ENCODE results near the gene TCN2. TPM values are rescaled to one million over a fixed set of nuclear protein-coding genes. Genes with fewer than 3 reads are reported as not detected.
"Not testable (repeated sequence)": the region's sequence is repeated elsewhere in the genome, so short reads cannot be mapped to it uniquely, and the experiment has no call there.

TCN2 gene
- total RNA-seq, 1 donor from 2014 or later: 14.5 TPM

- H3K4me1 Mint-ChIP-seq (ENCODE audit: unreplicated experiment): peaks cover 7% of the 10 kb centered on the region
- H3K27ac Mint-ChIP-seq: no peak overlapping the region
- DNase-seq (ENCODE audit: extremely low spot score, unreplicated experiment): no peak
- H3K9me3 Mint-ChIP-seq: no peaks in the 10 kb centered on the region
- TF ChIP-seq CTCF (conservative IDR thresholded peaks at IDR 0.05): no peak
- no peaks in the 10 kb centered on the region for H3K36me3 Mint-ChIP-seq
- H3K4me3 Mint-ChIP-seq: no peak overlapping the region
- peaks cover 20% of the 10 kb centered on the region for H3K27me3 Mint-ChIP-seq
These were observed 66.2 kb downstream of the TCN2 start for GRCh38 chr22:30673136-30673535.

- no peaks in the 10 kb centered on the region for H3K9me3 Mint-ChIP-seq
- no peaks in the 10 kb centered on the region for H3K36me3 Mint-ChIP-seq
- peaks cover 14% of the 10 kb centered on the region for H3K4me1 Mint-ChIP-seq (ENCODE audit: unreplicated experiment)
- H3K27me3 Mint-ChIP-seq: peaks cover 26% of the 10 kb centered on the region
- no peak for TF ChIP-seq CTCF (conservative IDR thresholded peaks at IDR 0.05)
- no peak overlapping the region for H3K4me3 Mint-ChIP-seq
- DNase-seq (ENCODE audit: extremely low spot score, unreplicated experiment): no peak
- H3K27ac Mint-ChIP-seq: no peak overlapping the region
These were observed 67.5 kb downstream of the TCN2 start for GRCh38 chr22:30674482-30674881.

GRCh38 chr22:30675436-30675835, 68.5 kb downstream of the TCN2 start:
- Mint-ChIP-seq H3K4me3 (no peak overlapping the region), H3K4me1 (ENCODE audit: unreplicated experiment) (peaks cover 14% of the 10 kb centered on the region), H3K27me3 (peaks cover 23% of the 10 kb centered on the region), H3K9me3 (no peaks in the 10 kb centered on the region), H3K27ac (peak overlapping the region; percentile 18), H3K36me3 (no peaks in the 10 kb centered on the region)
- TF ChIP-seq CTCF (conservative IDR thresholded peaks at IDR 0.05): no peak
- DNase-seq (ENCODE audit: extremely low spot score, unreplicated experiment): no peak

GRCh38 chr22:30676565-30676964, 69.6 kb downstream of the TCN2 start:
- H3K36me3 Mint-ChIP-seq, H3K4me3 Mint-ChIP-seq: not testable (repeated sequence)

More at GRCh38 chr22:30676565-30676964, 69.6 kb downstream of the TCN2 start:
- H3K9me3 Mint-ChIP-seq; H3K27ac Mint-ChIP-seq; DNase-seq (ENCODE audit: extremely low spot score, unreplicated experiment): not testable (repeated sequence)
- peaks cover 20% of the 10 kb centered on the region for H3K27me3 Mint-ChIP-seq
- peaks cover 15% of the 10 kb centered on the region for H3K4me1 Mint-ChIP-seq (ENCODE audit: unreplicated experiment)

Other genes starting within 250 kb of the TCN2 start
- 16.9 and 29.2 TPM in 2 replicates for gene RNF215, start 219.8 kb upstream of the TCN2 start, total RNA-seq (ENCODE audit: low replicate concordance)
- 7.9 and 9.6 TPM in 2 replicates for gene SEC14L2, start 210.2 kb upstream of the TCN2 start, total RNA-seq (ENCODE audit: low replicate concordance)
- 16.1 and 20.6 TPM in 2 replicates for gene MTFP1, start 181.4 kb upstream of the TCN2 start, total RNA-seq (ENCODE audit: low replicate concordance)
- gene SEC14L3, start 135.2 kb upstream of the TCN2 start, total RNA-seq (ENCODE audit: low replicate concordance): not detected in 2 replicates
- gene SEC14L4, start 101.5 kb upstream of the TCN2 start, total RNA-seq (ENCODE audit: low replicate concordance): not detected in 2 replicates
- gene SEC14L6, start 60.4 kb upstream of the TCN2 start, total RNA-seq (ENCODE audit: low replicate concordance): 0.98 and 1.5 TPM in 2 replicates
- gene GAL3ST1, start 32.5 kb upstream of the TCN2 start, total RNA-seq (ENCODE audit: low replicate concordance): 5.0 and 5.9 TPM in 2 replicates
- 71.3 and 77.0 TPM in 2 replicates for gene PES1, start 15.3 kb upstream of the TCN2 start, total RNA-seq (ENCODE audit: low replicate concordance)
- gene SLC35E4, start 28.6 kb downstream of the TCN2 start, total RNA-seq (ENCODE audit: low replicate concordance): 2.4 and 3.4 TPM in 2 replicates
- gene DUSP18, start 60.7 kb downstream of the TCN2 start, total RNA-seq (ENCODE audit: low replicate concordance): 12.4 and 13.8 TPM in 2 replicates
- gene OSBP2, start 87.7 kb downstream of the TCN2 start, total RNA-seq (ENCODE audit: low replicate concordance): 8.1 and 9.5 TPM in 2 replicates